HCT116 (cell line): ENCODE data around the gene PSG4. TPM values are rescaled to one million over a fixed set of nuclear protein-coding genes. Genes with fewer than 3 reads are reported as not detected.
A peak's percentile ranks its signal among the peaks of the same experiment; 100 is the strongest.
"Not testable (repeated sequence)": the region's sequence is repeated elsewhere in the genome, so short reads cannot be mapped to it uniquely, and the experiment has no call there.

Source experiments
- ATAC-seq: fragments of 200-7000 bp; cut with Tn5 transposase; 2 replicates; pipeline ENCODE4 v1.9.1; 2020; ENCODE audit warnings: mild to moderate bottlenecking, moderate library complexity
- BruUV-seq: library from RNA; stranded (reverse); fragments of 400-500 nt; replicated peaks from 2 replicates; lab custom pipeline; 2021; lab: Mats Ljungman, UMichigan
- CTCF ChIA-PET: fragments of 300-600 bp; sonication (Branson Sonifier 250); formaldehyde crosslinking; loops from one replicate; lab custom pipeline; 2021; ENCODE audit warnings: antibody characterized with exemption; lab: Charles Lee
- POLR2A ChIA-PET: fragments of 300-600, 350-600 bp; sonication (Branson Sonifier 250); formaldehyde crosslinking; loops from one replicate; lab custom pipeline; 2021; ENCODE audit warnings: antibody characterized with exemption; lab: Charles Lee
- RAD21 ChIA-PET, 2 experiments: fragments of 300-600 bp; sonication (Branson Sonifier 250); formaldehyde crosslinking; loops; one replicate each; lab custom pipeline; 2023; ENCODE audit warnings: low total read pairs in 2 of 2; ENCODE audit not compliant: uncharacterized antibody in 2 of 2, unreplicated experiment in 2 of 2, low non-redundant PET in 1 of 2; lab: Charles Lee
- DNase-seq: peaks from one replicate; pipeline ENCODE4 v3.0.0-alpha.2; 2010; ENCODE audit warnings: low read depth, low spot score
- H2AFZ ChIP-seq: fragments of 200-600 bp; shearing (Covaris generic), sonication (generic); 2 replicates; pipeline ENCODE4 v1.6.1; 2017; ENCODE audit warnings: low read depth, mixed run types, mixed read lengths, antibody characterized with exemption, low read length; ENCODE audit not compliant: poor library complexity, severe bottlenecking
- H3K27ac ChIP-seq: 2 replicates; pipeline ENCODE4 v1.5.1; 2012; ENCODE audit warnings: low read depth, low read length
- H3K27me3 ChIP-seq: fragments of 200-600 bp; sonication (generic); 2 replicates; pipeline ENCODE4 v1.6.1; 2016; ENCODE audit warnings: mixed run types, low read length, mixed read lengths; ENCODE audit not compliant: insufficient read depth
- H3K36me3 ChIP-seq, 2 experiments: fragments of 200-500 bp in 1 of 2; fragments of 200-600 bp in 1 of 2; sonication (Bioruptor generic) in 1 of 2; sonication (generic) in 1 of 2; 2 replicates each; pipeline versions ENCODE4 v1.5.1 to v1.6.1; 2014 to 2016; ENCODE audit warnings: low read length in 2 of 2, inconsistent platforms in 1 of 2, mixed read lengths in 1 of 2, mixed run types in 1 of 2; ENCODE audit not compliant: insufficient read depth in 2 of 2, control insufficient read depth in 1 of 2
- H3K4me1 ChIP-seq, 2 experiments: fragments of 200-600 bp in 1 of 2; sonication (generic) in 1 of 2; 2 replicates each; pipeline versions ENCODE4 v1.5.1 to v1.6.1; 2012 to 2017; ENCODE audit warnings: low read length in 2 of 2, inconsistent platforms in 1 of 2, mild to moderate bottlenecking in 1 of 2, mixed read lengths in 1 of 2, mixed run types in 1 of 2, moderate library complexity in 1 of 2; ENCODE audit not compliant: insufficient read depth in 2 of 2, control insufficient read depth in 1 of 2
- H3K4me2 ChIP-seq: fragments of 200-600 bp; sonication (generic); 2 replicates; pipeline ENCODE4 v1.6.1; 2017; ENCODE audit warnings: mixed run types, low read length, mixed read lengths
- H3K4me3 ChIP-seq, 2 experiments: fragments of 200-600 bp in 1 of 2; sonication (generic) in 1 of 2; replicated peaks in 1 of 2; 2 replicates each; pipeline ENCODE4 v1.5.1; 2011 to 2016; ENCODE audit warnings: low read length in 2 of 2, control low read depth in 1 of 2, low read depth in 1 of 2, mild to moderate bottlenecking in 1 of 2, mixed read lengths in 1 of 2, mixed run types in 1 of 2
- H3K79me2 ChIP-seq: fragments of 200-600 bp; sonication (generic); 2 replicates; pipeline ENCODE4 v1.6.1; 2017; ENCODE audit warnings: mild to moderate bottlenecking, mixed run types, low read length, moderate library complexity, mixed read lengths; ENCODE audit not compliant: insufficient read depth
- H3K9ac ChIP-seq: fragments of 200-600 bp; sonication (generic); 2 replicates; pipeline ENCODE4 v1.6.1; 2016; ENCODE audit warnings: low read length, mixed read lengths
- H3K9me2 ChIP-seq: fragments of 200-600 bp; sonication (generic), shearing (Covaris generic); 2 replicates; pipeline ENCODE4 v1.6.1; 2017; ENCODE audit warnings: mixed run types, mild to moderate bottlenecking, moderate library complexity; ENCODE audit not compliant: insufficient read depth
- H3K9me3 ChIP-seq, 2 experiments: fragments of 200-500 bp in 1 of 2; fragments of 200-600 bp in 1 of 2; sonication (Bioruptor generic) in 1 of 2; sonication (generic) in 1 of 2; 2 replicates each; pipeline ENCODE4 v1.6.1; 2014 to 2017; ENCODE audit warnings: low read length in 2 of 2, mixed read lengths in 2 of 2, inconsistent platforms in 1 of 2, low read depth in 1 of 2, mild to moderate bottlenecking in 1 of 2, mixed run types in 1 of 2, moderate library complexity in 1 of 2; ENCODE audit not compliant: control insufficient read depth in 1 of 2, insufficient read depth in 1 of 2
- H4K20me1 ChIP-seq: fragments of 200-600 bp; sonication (generic), shearing (Covaris generic); 2 replicates; pipeline ENCODE4 v1.6.1; 2017; ENCODE audit warnings: mixed run types, mild to moderate bottlenecking, moderate library complexity; ENCODE audit not compliant: insufficient read depth
- CTCF ChIP-seq, 3 experiments: fragments of 200-600 bp in 1 of 3; sonication (generic) in 1 of 3; IDR thresholded peaks in 2 of 3; conservative IDR thresholded peaks in 1 of 3; 2 replicates each; pipeline ENCODE4 v1.5.1; 2012 to 2017; ENCODE audit warnings: low read depth in 2 of 3, low read length in 2 of 3, antibody characterized with exemption in 1 of 3, borderline replicate concordance in 1 of 3, control low read depth in 1 of 3, mild to moderate bottlenecking in 1 of 3, mixed read lengths in 1 of 3, mixed run types in 1 of 3, moderate library complexity in 1 of 3; ENCODE audit not compliant: insufficient read depth in 1 of 3
- RAD21 ChIP-seq: IDR thresholded peaks from 2 replicates; pipeline ENCODE4 v1.6.1; 2012; ENCODE audit warnings: low read depth, mild to moderate bottlenecking
- intact Hi-C: fragments of 100-400 bp; cut with micrococcal nuclease; formaldehyde crosslinking; loops from 2 replicates; pipeline ENCODE4 v1.10.0; 2022
- total RNA-seq: library from RNA; stranded (reverse); gene quantifications from one replicate; pipeline ENCODE4 v1.2.1, GENCODE V29; 2021; ENCODE audit not compliant: unreplicated experiment

PSG4 gene
- total RNA-seq, 1 experiment from 2014 or later, result not detected

GRCh38 chr19:43181869-43182771, 23.3 kb downstream of the PSG4 start:
- H3K9me3 ChIP-seq, H3K4me3 ChIP-seq, H3K9ac ChIP-seq, intact Hi-C loops, ATAC-seq, H3K27me3 ChIP-seq, CTCF ChIA-PET, H3K27ac ChIP-seq, H3K79me2 ChIP-seq, BruUV-seq, RAD21 ChIA-PET, H3K9me2 ChIP-seq, POLR2A ChIA-PET, H3K36me3 ChIP-seq, DNase-seq, H4K20me1 ChIP-seq: not testable (repeated sequence)
- Histone ChIP-seq H3K4me2 (peak overlapping the region; percentile 37), H3K4me1 (peaks cover 3 to 12% of the 10 kb centered on the region in 2 experiments; a peak in 3 of 4 replicates), H2AFZ (peak overlapping the region; percentile 31)

- H3K4me2 ChIP-seq, BruUV-seq, CTCF ChIA-PET, H2AFZ ChIP-seq, H3K27ac ChIP-seq, H3K27me3 ChIP-seq, H3K9me3 ChIP-seq, intact Hi-C loops, H3K9me2 ChIP-seq, POLR2A ChIA-PET, H3K36me3 ChIP-seq, H3K9ac ChIP-seq, ATAC-seq, DNase-seq, H3K79me2 ChIP-seq, H3K4me3 ChIP-seq, H4K20me1 ChIP-seq, RAD21 ChIA-PET: not testable (repeated sequence)
- peaks cover 3 to 12% of the 10 kb centered on the region in 2 experiments; a peak in 3 of 4 replicates for H3K4me1 ChIP-seq
- TF ChIP-seq RAD21, result peak; percentile 3; the same call in 1 of the 2 replicates
- peak in 2 of 3 experiments; percentile 33 to 51; a peak in 2 of 6 replicates for TF ChIP-seq CTCF (IDR thresholded peaks at IDR 0.05 in 2 of 3, conservative IDR thresholded peaks at IDR 0.05 in 1 of 3; ENCODE audit: borderline replicate concordance in 1 of 3, insufficient read depth in 1 of 3, low read depth in 2 of 3, low read length in 2 of 3)
Measured at GRCh38 chr19:43179569-43180147, 25.8 kb downstream of the PSG4 start.

- H3K9me2 ChIP-seq, H3K27ac ChIP-seq, H3K4me2 ChIP-seq, H4K20me1 ChIP-seq, H3K9me3 ChIP-seq, H3K9ac ChIP-seq, H3K4me3 ChIP-seq, POLR2A ChIA-PET, BruUV-seq, DNase-seq, CTCF ChIA-PET, ATAC-seq, H3K36me3 ChIP-seq, H3K79me2 ChIP-seq, RAD21 ChIA-PET, H3K27me3 ChIP-seq, H2AFZ ChIP-seq, intact Hi-C loops: not testable (repeated sequence)
- peaks cover 3 to 12% of the 10 kb centered on the region in 2 experiments; a peak in 3 of 4 replicates for H3K4me1 ChIP-seq
Measured at GRCh38 chr19:43178577-43178976, 26.9 kb downstream of the PSG4 start.
